CD4-positive, alpha-beta memory T cell (primary cell): Measurements from ENCODE around the gene NEGR1. TPM values are rescaled to one million over a fixed set of nuclear protein-coding genes. Genes with fewer than 3 reads are reported as not detected.

Source experiments
- CTCF ChIA-PET: fragments of 350-600 bp; sonication (Branson Sonifier 250); formaldehyde crosslinking; loops from one replicate; lab custom pipeline; 2021; ENCODE audit warnings: inconsistent platforms; ENCODE audit not compliant: partially characterized antibody; lab: Charles Lee
- POLR2A ChIA-PET: fragments of 350-600 bp; sonication (Branson Sonifier 250); formaldehyde crosslinking; loops from one replicate; lab custom pipeline; 2021; ENCODE audit not compliant: partially characterized antibody; lab: Charles Lee
- DNase-seq, 5 donors: peaks; one replicate each; pipeline versions ENCODE4 v3.0.0 to v3.0.0-alpha.2; 2020 to 2022; ENCODE audit warnings: mixed read lengths in 1 of 5
- H3K27ac ChIP-seq: one replicate; pipeline ENCODE4 v1.7.0; 2013; ENCODE audit warnings: low read depth, low read length
- H3K27me3 ChIP-seq: 2 replicates; pipeline ENCODE4 v1.7.0; 2013; ENCODE audit warnings: mild to moderate bottlenecking, low read length, moderate library complexity; ENCODE audit not compliant: insufficient read depth
- H3K36me3 ChIP-seq: 2 replicates; pipeline ENCODE4 v1.7.0; 2013; ENCODE audit warnings: mild to moderate bottlenecking, low read length, moderate library complexity; ENCODE audit not compliant: insufficient read depth
- H3K4me1 ChIP-seq: 2 replicates; pipeline ENCODE4 v1.7.0; 2013; ENCODE audit warnings: mild to moderate bottlenecking, low read length, moderate library complexity; ENCODE audit not compliant: insufficient read depth
- H3K4me3 ChIP-seq, 2 donors: one replicate each; pipeline ENCODE4 v1.7.0; 2013; ENCODE audit warnings: low read length in 2 of 2, mild to moderate bottlenecking in 1 of 2
- H3K9me3 ChIP-seq, 2 donors: one replicate each; pipeline ENCODE4 v1.7.0; 2013; ENCODE audit warnings: low read length in 2 of 2, control low read depth in 1 of 2; ENCODE audit not compliant: control insufficient read depth in 1 of 2
- H3K27ac Mint-ChIP-seq, 7 donors: one replicate each; pipeline ENCODE4 v1.8.0; 2020 to 2021; ENCODE audit warnings: mixed read lengths in 7 of 7, mild to moderate bottlenecking in 6 of 7, inconsistent platforms in 3 of 7, moderate library complexity in 3 of 7
- H3K27me3 Mint-ChIP-seq, 2 donors: one replicate each; pipeline ENCODE4 v1.8.0; 2020 to 2021; ENCODE audit warnings: mixed read lengths in 2 of 2
- H3K36me3 Mint-ChIP-seq, 2 donors: one replicate each; pipeline ENCODE4 v1.8.0; 2020 to 2021; ENCODE audit warnings: mixed read lengths in 2 of 2, inconsistent platforms in 1 of 2, mild to moderate bottlenecking in 1 of 2
- H3K4me1 Mint-ChIP-seq, 4 donors: one replicate each; pipeline ENCODE4 v1.8.0; 2020 to 2021; ENCODE audit warnings: mixed read lengths in 4 of 4, mild to moderate bottlenecking in 1 of 4
- H3K4me3 Mint-ChIP-seq, 8 donors: one replicate each; pipeline ENCODE4 v1.8.0; 2020 to 2021; ENCODE audit warnings: mixed read lengths in 8 of 8, mild to moderate bottlenecking in 7 of 8, moderate library complexity in 6 of 8, inconsistent platforms in 3 of 8
- H3K9me3 Mint-ChIP-seq, 8 donors: one replicate each; pipeline ENCODE4 v1.8.0; 2020 to 2021; ENCODE audit warnings: mixed read lengths in 8 of 8, mild to moderate bottlenecking in 5 of 8, inconsistent platforms in 3 of 8, moderate library complexity in 1 of 8
- intact Hi-C: fragments of 100-400 bp; cut with micrococcal nuclease; formaldehyde crosslinking; loops from one replicate; pipeline ENCODE4 v1.15.1; 2023
- polyA plus RNA-seq, 2 donors: library from polyadenylated mRNA; unstranded; fragments of 300-500 nt; fragmentation: Illumina TruSeq; gene quantifications; one replicate each; pipeline ENCODE4 v1.2.3, GENCODE V29; 2021
- total RNA-seq, 2 experiments: library from RNA; stranded (reverse); gene quantifications; one replicate each; pipeline ENCODE4 v1.2.3, GENCODE V29; 2021

Gene NEGR1
- total and polyA plus RNA-seq, 4 experiments from 2014 or later: not detected

DNA sequence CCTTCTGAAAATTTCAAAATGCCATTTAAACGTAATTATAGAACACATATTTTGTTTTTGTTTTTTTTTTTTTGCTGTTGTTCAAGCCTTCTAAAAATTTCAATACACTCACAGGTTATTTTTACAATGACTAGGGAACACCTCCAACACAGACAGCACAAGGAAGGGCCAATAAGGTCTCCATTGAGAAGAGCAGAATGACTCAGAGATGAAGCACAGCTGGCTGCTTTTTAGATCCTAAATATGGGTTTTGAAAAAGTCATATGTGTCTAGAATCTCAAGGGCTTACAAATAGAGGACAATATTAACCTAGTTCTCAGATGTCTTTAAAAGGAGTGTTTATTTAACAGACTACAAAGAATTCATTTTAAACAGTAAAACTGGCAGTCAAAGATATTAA lies 104.6 kb downstream of the NEGR1 start:
- H3K27me3 ChIP-seq: no peaks in the 10 kb centered on the region
- POLR2A ChIA-PET: no interaction called here
- Mint-ChIP-seq H3K4me1 (no peaks in the 10 kb centered on the region), H3K36me3 (no peaks in the 10 kb centered on the region), H3K4me3 (no peak overlapping the region), H3K9me3 (peaks cover 0 to 8% (median 3%) of the 10 kb centered on the region in 8 donors), H3K27me3 (no peaks in the 10 kb centered on the region), H3K27ac (no peak overlapping the region)
- no peak overlapping the region for H3K27ac ChIP-seq
- no peaks in the 10 kb centered on the region for H3K4me1 ChIP-seq
- intact Hi-C loops: no loop called here
- no peak overlapping the region for H3K4me3 ChIP-seq
- CTCF ChIA-PET: no interaction called here
- no peaks in the 10 kb centered on the region for H3K9me3 ChIP-seq
- DNase-seq: no peak
- no peaks in the 10 kb centered on the region for H3K36me3 ChIP-seq

DNA sequence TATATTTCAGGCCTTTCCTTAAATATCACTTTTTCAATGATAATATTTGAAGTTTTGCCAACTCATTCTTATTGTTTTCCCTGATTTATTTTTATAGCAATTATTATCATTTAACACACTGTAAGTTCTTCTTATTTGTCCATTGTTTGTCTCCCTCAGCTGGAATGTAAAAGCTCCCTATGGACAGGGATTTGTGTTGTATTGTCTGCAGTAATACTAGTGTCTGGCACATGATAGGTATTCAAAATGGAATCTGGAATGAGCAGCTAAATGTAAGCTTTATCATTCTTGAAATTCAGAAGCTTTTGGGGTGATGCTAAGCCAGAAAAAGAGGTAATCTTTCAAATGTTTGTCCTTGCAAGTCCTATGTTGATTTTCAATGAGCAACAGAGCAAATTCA lies 112.1 kb downstream of the NEGR1 start:
- Histone ChIP-seq H3K27me3 (no peaks in the 10 kb centered on the region), H3K36me3 (no peaks in the 10 kb centered on the region), H3K4me3 (no peak overlapping the region), H3K9me3 (no peaks in the 10 kb centered on the region), H3K4me1 (no peaks in the 10 kb centered on the region), H3K27ac (no peak overlapping the region)
- H3K9me3 Mint-ChIP-seq: peaks cover 0 to 6% (median 2%) of the 10 kb centered on the region in 8 donors
- H3K36me3 Mint-ChIP-seq: no peaks in the 10 kb centered on the region
- no peaks in the 10 kb centered on the region for H3K27me3 Mint-ChIP-seq
- ChIA-PET POLR2A (no interaction called here), CTCF (no interaction called here)
- no peak overlapping the region for H3K4me3 Mint-ChIP-seq
- no peak for DNase-seq
- H3K4me1 Mint-ChIP-seq: no peaks in the 10 kb centered on the region
- intact Hi-C loops: no loop called here
- no peak overlapping the region for H3K27ac Mint-ChIP-seq

DNA sequence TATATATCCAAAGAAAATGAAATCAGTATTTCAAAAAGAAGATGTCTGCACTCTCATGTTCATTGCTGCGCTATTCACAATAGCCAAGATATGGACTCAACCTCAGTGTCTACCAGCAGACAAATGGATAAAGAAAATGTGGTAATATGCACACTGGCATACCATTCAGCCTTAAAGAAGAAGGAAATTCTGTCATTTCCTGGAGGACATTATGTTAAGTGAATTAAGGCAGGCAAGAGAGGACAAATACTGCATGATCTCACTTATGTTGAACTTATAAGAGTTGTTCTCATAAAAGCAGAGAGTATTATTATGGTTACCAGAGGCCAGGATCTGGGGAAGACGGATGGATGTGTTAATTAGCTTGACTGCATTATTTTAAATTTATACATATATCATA lies 115.9 kb downstream of the NEGR1 start:
- Histone ChIP-seq H3K4me3 (no peak overlapping the region), H3K9me3 (no peaks in the 10 kb centered on the region), H3K36me3 (no peaks in the 10 kb centered on the region), H3K4me1 (no peaks in the 10 kb centered on the region), H3K27ac (no peak overlapping the region), H3K27me3 (no peaks in the 10 kb centered on the region)
- no peak for DNase-seq
- Mint-ChIP-seq H3K27ac (no peak overlapping the region), H3K4me1 (no peaks in the 10 kb centered on the region), H3K9me3 (peaks cover 0 to 5% (median 0%) of the 10 kb centered on the region in 8 donors), H3K4me3 (no peak overlapping the region), H3K36me3 (no peaks in the 10 kb centered on the region), H3K27me3 (no peaks in the 10 kb centered on the region)
- CTCF ChIA-PET: no interaction called here
- intact Hi-C loops: no loop called here
- POLR2A ChIA-PET: no interaction called here

DNA sequence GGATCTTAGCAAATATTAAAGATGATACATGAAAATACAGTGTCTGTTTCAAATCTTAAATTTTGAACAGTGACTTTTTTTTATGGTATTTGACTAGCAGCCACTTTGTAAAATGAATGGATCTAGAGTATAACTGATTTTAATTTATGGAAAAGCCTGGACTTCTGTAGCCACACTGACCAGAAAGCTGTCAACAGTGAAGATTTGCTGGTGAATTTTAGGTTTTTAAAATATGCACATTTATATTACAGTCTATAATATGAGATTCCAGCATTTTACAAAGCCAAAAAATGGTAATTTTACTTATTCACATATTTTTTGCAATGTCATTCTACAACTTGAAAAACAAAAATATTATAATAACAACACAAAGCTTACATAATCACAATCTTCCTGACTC lies 131.8 kb downstream of the NEGR1 start:
- no peak for DNase-seq
- Histone ChIP-seq H3K9me3 (no peaks in the 10 kb centered on the region), H3K4me1 (no peaks in the 10 kb centered on the region), H3K27ac (no peak overlapping the region), H3K4me3 (no peak overlapping the region), H3K27me3 (no peaks in the 10 kb centered on the region), H3K36me3 (no peaks in the 10 kb centered on the region)
- Mint-ChIP-seq H3K4me3 (no peak overlapping the region), H3K36me3 (no peaks in the 10 kb centered on the region), H3K27ac (no peak overlapping the region), H3K27me3 (no peaks in the 10 kb centered on the region), H3K4me1 (no peaks in the 10 kb centered on the region), H3K9me3 (peaks cover 0 to 11% (median 2%) of the 10 kb centered on the region in 8 donors)
- ChIA-PET POLR2A (no interaction called here), CTCF (no interaction called here)
- intact Hi-C loops: no loop called here

DNA sequence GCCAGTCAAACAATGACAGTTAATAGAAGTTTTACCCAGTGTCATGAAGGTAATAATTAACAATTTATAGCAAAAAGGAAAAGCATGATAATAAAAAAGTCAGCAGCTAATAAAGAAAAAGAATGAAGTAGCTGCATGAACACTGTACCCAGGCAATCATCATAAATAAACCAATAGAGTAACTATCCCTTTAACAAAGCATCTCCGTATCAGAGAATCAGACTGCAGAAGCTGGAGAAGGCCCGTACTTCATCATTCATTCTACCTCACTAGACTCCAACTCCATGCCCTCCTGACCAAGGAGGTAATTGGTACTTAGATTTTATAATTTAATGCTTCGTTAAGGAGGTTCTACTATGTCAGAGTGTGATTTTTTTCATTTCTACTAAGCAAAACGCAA lies 140.5 kb downstream of the NEGR1 start:
- intact Hi-C loops: no loop called here
- no peaks in the 10 kb centered on the region for H3K36me3 Mint-ChIP-seq
- H3K27ac Mint-ChIP-seq: no peak overlapping the region
- H3K27me3 Mint-ChIP-seq: no peaks in the 10 kb centered on the region
- CTCF ChIA-PET: no interaction called here
- POLR2A ChIA-PET: no interaction called here
- Histone ChIP-seq H3K9me3 (no peaks in the 10 kb centered on the region), H3K4me1 (no peaks in the 10 kb centered on the region), H3K27me3 (no peaks in the 10 kb centered on the region), H3K4me3 (no peak overlapping the region), H3K36me3 (no peaks in the 10 kb centered on the region), H3K27ac (no peak overlapping the region)
- DNase-seq: no peak
- H3K4me1 Mint-ChIP-seq: no peaks in the 10 kb centered on the region
- H3K4me3 Mint-ChIP-seq: no peak overlapping the region
- peaks cover 0 to 7% (median 2%) of the 10 kb centered on the region in 8 donors for H3K9me3 Mint-ChIP-seq

DNA sequence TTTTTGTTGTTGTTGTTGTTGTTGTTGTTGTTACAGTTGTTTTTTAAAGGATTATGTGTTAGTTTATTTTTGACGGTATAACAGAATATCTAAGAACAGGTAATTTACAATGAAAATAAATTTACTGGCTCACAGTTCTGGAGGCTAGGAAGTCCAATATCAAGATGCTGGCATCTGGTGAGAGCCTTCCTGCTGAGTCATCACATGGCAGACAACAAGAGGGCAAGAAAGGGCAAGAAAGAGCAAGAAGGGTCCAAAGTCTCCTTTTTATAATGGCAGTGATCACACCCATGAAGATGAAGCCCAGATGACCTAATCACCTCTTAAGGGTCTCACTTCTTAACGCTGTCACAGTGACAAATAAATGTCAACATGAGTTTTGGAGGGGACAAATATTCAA lies 142.1 kb downstream of the NEGR1 start:
- H3K4me1 ChIP-seq: no peaks in the 10 kb centered on the region
- Mint-ChIP-seq H3K27ac (no peak overlapping the region), H3K27me3 (no peaks in the 10 kb centered on the region), H3K9me3 (peaks cover 0 to 15% (median 10%) of the 10 kb centered on the region in 8 donors), H3K4me3 (no peak overlapping the region), H3K4me1 (no peaks in the 10 kb centered on the region), H3K36me3 (no peaks in the 10 kb centered on the region)
- no peaks in the 10 kb centered on the region for H3K36me3 ChIP-seq
- no peak overlapping the region for H3K27ac ChIP-seq
- H3K4me3 ChIP-seq: no peak overlapping the region
- no peaks in the 10 kb centered on the region for H3K27me3 ChIP-seq
- CTCF ChIA-PET: no interaction called here
- peaks cover 0 to 4% of the 10 kb centered on the region in 2 donors for H3K9me3 ChIP-seq
- intact Hi-C loops: no loop called here
- POLR2A ChIA-PET: no interaction called here
- no peak for DNase-seq

DNA sequence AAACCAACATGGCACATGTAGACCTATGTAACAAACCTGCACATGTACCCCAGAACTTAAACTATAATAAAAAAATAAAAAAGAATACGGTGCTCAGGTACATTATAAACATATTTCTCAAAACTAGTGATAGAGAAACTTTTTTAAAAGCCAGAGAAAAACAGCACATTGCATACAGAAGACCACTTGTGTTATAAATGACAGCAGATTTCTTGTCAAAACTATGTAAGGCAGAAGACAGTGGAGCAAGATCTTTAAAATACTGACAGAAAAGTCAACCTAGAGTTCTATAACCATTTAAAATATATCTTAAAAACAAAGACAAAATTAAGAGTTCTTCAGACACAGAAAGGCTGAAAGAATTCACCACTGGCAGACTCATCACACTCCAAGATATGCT lies 144.7 kb downstream of the NEGR1 start:
- H3K27me3 ChIP-seq: no peaks in the 10 kb centered on the region
- no peak overlapping the region for H3K4me3 ChIP-seq
- Mint-ChIP-seq H3K4me1 (no peaks in the 10 kb centered on the region), H3K4me3 (no peak overlapping the region), H3K9me3 (peaks cover 0 to 15% (median 9%) of the 10 kb centered on the region in 8 donors), H3K36me3 (no peaks in the 10 kb centered on the region), H3K27me3 (no peaks in the 10 kb centered on the region), H3K27ac (no peak overlapping the region)
- no peak overlapping the region for H3K27ac ChIP-seq
- CTCF ChIA-PET: no interaction called here
- no peaks in the 10 kb centered on the region for H3K36me3 ChIP-seq
- POLR2A ChIA-PET: no interaction called here
- intact Hi-C loops: no loop called here
- H3K4me1 ChIP-seq: no peaks in the 10 kb centered on the region
- H3K9me3 ChIP-seq: peaks cover 0 to 4% of the 10 kb centered on the region in 2 donors
- no peak for DNase-seq

DNA sequence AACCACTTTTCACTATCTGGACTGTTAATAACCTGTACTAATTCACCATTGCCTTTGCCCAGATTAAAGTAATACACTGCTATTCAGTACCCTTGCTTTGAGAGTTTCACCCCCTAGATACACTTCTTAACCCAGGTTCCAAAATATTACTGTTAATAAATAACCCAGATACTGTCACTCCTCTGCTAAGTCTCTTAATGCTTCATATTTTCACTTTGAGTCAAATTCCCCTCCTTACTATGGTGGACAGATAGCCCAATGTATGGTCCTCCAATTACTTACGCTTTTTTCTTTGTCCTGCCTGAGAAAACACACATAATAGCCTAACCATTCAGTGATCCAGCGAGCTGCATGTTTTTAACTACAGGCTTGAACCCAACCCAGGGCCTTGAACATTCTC lies 152.5 kb downstream of the NEGR1 start:
- Mint-ChIP-seq H3K27ac (no peak overlapping the region), H3K36me3 (no peaks in the 10 kb centered on the region)

More for the DNA sequence above, 152.5 kb downstream of the NEGR1 start:
- no peak overlapping the region for H3K4me3 ChIP-seq
- no peaks in the 10 kb centered on the region for H3K27me3 Mint-ChIP-seq
- POLR2A ChIA-PET: no interaction called here
- peaks cover 0 to 7% (median 2%) of the 10 kb centered on the region in 8 donors for H3K9me3 Mint-ChIP-seq
- no peak overlapping the region for H3K4me3 Mint-ChIP-seq
- DNase-seq: no peak
- H3K27me3 ChIP-seq: no peaks in the 10 kb centered on the region
- no peaks in the 10 kb centered on the region for H3K36me3 ChIP-seq
- CTCF ChIA-PET: no interaction called here
- no peaks in the 10 kb centered on the region for H3K9me3 ChIP-seq
- no peak overlapping the region for H3K27ac ChIP-seq
- intact Hi-C loops: no loop called here
- no peaks in the 10 kb centered on the region for H3K4me1 ChIP-seq
- no peaks in the 10 kb centered on the region for H3K4me1 Mint-ChIP-seq
